ENCODE results near the gene PRMT3.
"Not testable (repeated sequence)": the region's sequence is repeated elsewhere in the genome, so short reads cannot be mapped to it uniquely, and the experiment has no call there.

PRMT3 gene

GRCh38 chr11:20518323-20518834 is 130.9 kb downstream of the PRMT3 start:
- no peak for DNase-seq

GRCh38 chr11:20522536-20522935 is 135.0 kb downstream of the PRMT3 start:
- no peak for DNase-seq

- no peak for DNase-seq
These were observed 142.2 kb downstream of the PRMT3 start for GRCh38 chr11:20529757-20530156.

GRCh38 chr11:20530942-20531703 is 143.6 kb downstream of the PRMT3 start:
- DNase-seq = no peak

GRCh38 chr11:20535271-20535881 is 147.9 kb downstream of the PRMT3 start:
- no peak for DNase-seq

- no peak for DNase-seq
These were observed 148.8 kb downstream of the PRMT3 start for GRCh38 chr11:20536365-20536764.

GRCh38 chr11:20536784-20537183 is 149.3 kb downstream of the PRMT3 start:
- no peak for DNase-seq

GRCh38 chr11:20541503-20541902 is 154.0 kb downstream of the PRMT3 start:
- no peak for DNase-seq

- DNase-seq = no peak
These were observed 157.2 kb downstream of the PRMT3 start for GRCh38 chr11:20544603-20545237.

- DNase-seq = no peak
These were observed 159.9 kb downstream of the PRMT3 start for GRCh38 chr11:20547411-20547810.

- DNase-seq = no peak
These were observed 163.6 kb downstream of the PRMT3 start for GRCh38 chr11:20551096-20551495.

GRCh38 chr11:20555783-20556182 is 168.3 kb downstream of the PRMT3 start:
- DNase-seq = no peak

- not testable (repeated sequence) for DNase-seq
These were observed 168.9 kb downstream of the PRMT3 start for GRCh38 chr11:20556396-20556795.

GRCh38 chr11:20558741-20559140 is 171.2 kb downstream of the PRMT3 start:
- no peak for DNase-seq

Data from NCI-H1694 treated with DMSO at 0.1 percent for 48 hours (cell line).